Mesenchymal stem cell (in vitro differentiated cells and primary cell): ENCODE data around the gene MYCBPAP.
A peak's percentile ranks its signal among the peaks of the same experiment; 100 is the strongest.

Experiments used
- DNase-seq: peaks from one replicate; pipeline ENCODE4 v3.0.0-alpha.2; 2013
- H2AFZ ChIP-seq: one replicate; pipeline ENCODE4 v1.6.1; 2013; ENCODE audit warnings: low read depth, mild to moderate bottlenecking, control low read depth, inconsistent platforms, low read length, moderate library complexity
- H2AK5ac ChIP-seq: 2 replicates; pipeline ENCODE4 v1.6.1; 2013; ENCODE audit warnings: low read length, moderate library complexity, mild to moderate bottlenecking, inconsistent platforms; ENCODE audit not compliant: severe bottlenecking
- H2BK120ac ChIP-seq: one replicate; pipeline ENCODE4 v1.6.1; 2013; ENCODE audit warnings: low read depth, mild to moderate bottlenecking, inconsistent platforms, low read length, moderate library complexity
- H2BK12ac ChIP-seq, 2 experiments: one replicate each; pipeline ENCODE4 v1.6.1; 2013; ENCODE audit warnings: inconsistent platforms in 2 of 2, low read length in 2 of 2, mild to moderate bottlenecking in 2 of 2, moderate library complexity in 2 of 2, control low read depth in 1 of 2
- H2BK15ac ChIP-seq: one replicate; pipeline ENCODE4 v1.6.1; 2013; ENCODE audit warnings: mild to moderate bottlenecking, low read depth, inconsistent platforms; ENCODE audit not compliant: poor library complexity, severe bottlenecking
- H2BK5ac ChIP-seq: 2 replicates; pipeline ENCODE4 v1.6.1; 2013; ENCODE audit warnings: low read depth, mild to moderate bottlenecking, low read length, control low read depth, inconsistent platforms; ENCODE audit not compliant: poor library complexity, severe bottlenecking
- H3K14ac ChIP-seq, 2 experiments: one replicate each; pipeline ENCODE4 v1.6.1; 2013; ENCODE audit warnings: inconsistent platforms in 2 of 2, low read length in 2 of 2, control low read depth in 1 of 2, mild to moderate bottlenecking in 1 of 2, moderate library complexity in 1 of 2
- H3K18ac ChIP-seq, 2 experiments: one replicate each; pipeline ENCODE4 v1.6.1; 2013; ENCODE audit warnings: inconsistent platforms in 2 of 2, low read length in 2 of 2, control low read depth in 1 of 2, low read depth in 1 of 2, mild to moderate bottlenecking in 1 of 2
- H3K23ac ChIP-seq, 2 experiments: one replicate each; pipeline ENCODE4 v1.6.1; 2013; ENCODE audit warnings: inconsistent platforms in 2 of 2, low read length in 2 of 2, mild to moderate bottlenecking in 2 of 2, moderate library complexity in 2 of 2, control low read depth in 1 of 2
- H3K27ac ChIP-seq: 2 replicates; pipeline ENCODE4 v1.5.1; 2013; ENCODE audit warnings: mild to moderate bottlenecking, moderate library complexity, low read length, control low read depth, inconsistent platforms; ENCODE audit not compliant: poor library complexity, severe bottlenecking
- H3K27me3 ChIP-seq, 2 experiments: 2 replicates each; pipeline versions ENCODE4 v1.6.1 to v1.7.0; 2013; ENCODE audit warnings: low read length in 2 of 2, mild to moderate bottlenecking in 2 of 2, moderate library complexity in 2 of 2, control low read depth in 1 of 2, inconsistent platforms in 1 of 2; ENCODE audit not compliant: control insufficient read depth in 1 of 2, insufficient read depth in 1 of 2
- H3K36me3 ChIP-seq, 2 experiments: 2 replicates each; pipeline versions ENCODE4 v1.6.1 to v1.7.0; 2013; ENCODE audit warnings: low read length in 2 of 2, control low read depth in 1 of 2, inconsistent platforms in 1 of 2, low read depth in 1 of 2, mild to moderate bottlenecking in 1 of 2; ENCODE audit not compliant: insufficient read depth in 2 of 2, control insufficient read depth in 1 of 2
- H3K4ac ChIP-seq, 2 experiments: one replicate each; pipeline ENCODE4 v1.6.1; 2013; ENCODE audit warnings: inconsistent platforms in 2 of 2, low read length in 2 of 2, mild to moderate bottlenecking in 2 of 2, moderate library complexity in 2 of 2, control low read depth in 1 of 2, low read depth in 1 of 2
- H3K4me1 ChIP-seq: 2 replicates; pipeline ENCODE4 v1.6.1; 2013; ENCODE audit warnings: low read depth, low read length, control low read depth; ENCODE audit not compliant: control insufficient read depth, insufficient read depth
- H3K4me2 ChIP-seq: 2 replicates; pipeline ENCODE4 v1.6.1; 2013; ENCODE audit warnings: low read length, mild to moderate bottlenecking, inconsistent platforms; ENCODE audit not compliant: poor library complexity, severe bottlenecking
- H3K4me3 ChIP-seq, 2 experiments: 2 replicates each; pipeline versions ENCODE4 v1.5.1 to v1.7.0; 2013; ENCODE audit warnings: low read length in 2 of 2, mild to moderate bottlenecking in 2 of 2, control low read depth in 1 of 2, low read depth in 1 of 2; ENCODE audit not compliant: insufficient read depth in 1 of 2
- H3K79me1 ChIP-seq: replicated peaks from 2 replicates; pipeline ENCODE4 v1.6.1; 2013; ENCODE audit warnings: mild to moderate bottlenecking, control low read depth, low read length, inconsistent platforms; ENCODE audit not compliant: poor library complexity, severe bottlenecking
- H3K9ac ChIP-seq: 2 replicates; pipeline ENCODE4 v1.7.0; 2013; ENCODE audit warnings: mild to moderate bottlenecking, low read length, moderate library complexity
- H3K9me3 ChIP-seq: 2 replicates; pipeline ENCODE4 v1.7.0; 2013; ENCODE audit warnings: mild to moderate bottlenecking, low read length; ENCODE audit not compliant: control insufficient read depth
- H4K8ac ChIP-seq: one replicate; pipeline ENCODE4 v1.6.1; 2013; ENCODE audit warnings: inconsistent platforms, mild to moderate bottlenecking, low read length, moderate library complexity
- H4K91ac ChIP-seq: one replicate; pipeline ENCODE4 v1.6.1; 2013; ENCODE audit warnings: mild to moderate bottlenecking, low read length, inconsistent platforms
- WGBS: methylation state at CpG from one replicate; pipeline ENCODE4 v1.1.7; 2013; ENCODE audit warnings: mixed read lengths; 5-methylcytosine and 5-hydroxymethylcytosine counted together

The MYCBPAP gene

DNA sequence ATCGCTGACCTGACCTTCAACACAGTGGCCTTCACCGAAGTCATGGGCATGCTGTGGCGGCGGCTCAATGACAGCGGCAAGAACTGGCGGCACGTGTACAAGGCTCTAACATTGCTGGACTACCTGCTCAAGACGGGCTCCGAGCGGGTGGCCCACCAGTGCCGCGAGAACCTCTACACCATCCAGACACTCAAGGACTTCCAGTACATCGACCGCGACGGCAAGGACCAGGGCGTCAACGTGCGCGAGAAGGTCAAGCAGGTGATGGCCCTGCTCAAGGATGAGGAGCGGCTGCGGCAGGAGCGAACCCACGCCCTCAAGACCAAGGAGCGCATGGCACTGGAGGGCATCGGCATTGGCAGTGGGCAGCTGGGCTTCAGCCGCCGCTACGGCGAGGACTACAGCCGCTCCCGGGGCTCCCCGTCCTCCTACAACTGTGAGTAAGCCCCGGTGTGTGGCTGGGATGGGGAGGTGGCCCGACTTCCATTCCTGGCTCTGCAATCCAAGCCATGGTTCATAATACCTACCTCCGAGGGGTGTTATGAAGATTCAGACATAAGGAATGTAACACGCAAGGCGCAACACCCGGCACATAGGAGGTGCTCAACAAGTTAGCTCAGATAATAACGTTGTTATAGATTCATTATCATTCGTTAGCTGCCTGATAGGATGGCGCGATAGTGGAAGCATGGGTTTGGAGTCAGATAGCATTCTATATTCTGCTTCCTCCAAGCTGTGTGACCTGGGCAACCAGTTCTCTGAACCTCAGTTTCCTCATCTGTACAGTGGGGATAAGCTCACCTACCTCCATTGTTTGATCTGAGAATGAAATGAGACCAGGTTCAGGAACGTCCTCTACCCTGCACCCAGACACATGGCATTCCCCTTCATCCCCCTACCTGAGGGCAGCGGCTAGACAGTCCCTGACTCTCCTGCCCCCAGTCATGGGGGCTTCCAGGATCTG is 28.7 kb downstream of the MYCBPAP start:
- Histone ChIP-seq H3K4me1 (peaks cover 40% of the 10 kb centered on the region), H3K14ac (no peak overlapping the region), H2BK15ac (no peak overlapping the region), H3K27ac (no peak overlapping the region), H4K91ac (no peak overlapping the region), H3K18ac (no peak overlapping the region), H3K4ac (no peak overlapping the region), H3K79me1 (no peaks in the 10 kb centered on the region), H2AK5ac (no peak overlapping the region), H3K23ac (no peak overlapping the region), H4K8ac (no peak overlapping the region), H3K36me3 (peaks cover 0 to 3% of the 10 kb centered on the region in 2 experiments), H2BK5ac (no peak overlapping the region), H3K9ac (no peak overlapping the region), H3K4me2 (no peak overlapping the region), H3K4me3 (no peak overlapping the region), H2AFZ (no peak overlapping the region), H2BK120ac (no peak overlapping the region), H3K9me3 (no peaks in the 10 kb centered on the region), H2BK12ac (no peak overlapping the region), H3K27me3 (peaks cover 19 to 39% of the 10 kb centered on the region in 2 experiments)
- 96% methylated on average over 45 of the region's 45 CpGs for WGBS
- DNase-seq, result no peak

DNA sequence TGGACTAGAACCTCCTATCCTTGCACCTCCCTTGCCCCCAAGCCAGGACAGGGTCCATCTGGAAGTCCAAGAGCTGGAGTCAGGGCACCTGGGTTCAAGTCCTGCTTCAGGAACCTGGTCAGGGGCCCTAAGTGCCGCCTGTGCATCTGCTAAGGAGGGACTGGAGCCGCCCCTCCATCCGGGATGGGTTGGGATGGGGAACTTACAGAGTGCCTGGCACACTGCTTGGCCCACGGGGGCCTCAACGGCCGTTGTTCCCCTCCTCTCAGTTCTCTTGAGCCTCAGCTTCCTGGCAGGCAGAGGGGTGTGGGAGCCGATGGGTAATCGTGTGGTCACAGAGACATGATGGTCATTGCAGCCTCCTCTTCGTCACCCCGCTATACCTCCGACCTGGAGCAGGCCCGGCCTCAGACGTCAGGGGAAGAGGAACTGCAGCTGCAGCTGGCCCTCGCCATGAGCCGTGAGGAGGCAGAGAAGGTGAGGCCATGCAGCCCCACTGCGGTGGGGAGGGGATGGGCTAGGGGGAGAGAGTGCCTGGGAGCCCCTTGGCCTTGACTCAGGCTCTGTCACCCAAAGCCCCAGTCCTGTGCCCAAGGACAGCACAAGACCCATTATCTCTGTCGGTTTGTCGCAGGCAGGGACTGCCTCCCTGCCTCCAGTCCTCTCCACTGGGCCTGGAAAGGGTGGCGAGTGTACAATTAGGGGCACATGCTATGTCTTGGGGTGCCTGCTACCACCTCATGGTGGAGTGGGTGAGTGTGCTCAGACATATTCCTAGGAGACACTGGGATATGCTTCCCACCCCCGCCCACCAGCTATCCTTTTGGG is 29.7 kb downstream of the MYCBPAP start:
- H3K27ac ChIP-seq, result no peak overlapping the region
- no peak for DNase-seq
- H3K23ac ChIP-seq, result no peak overlapping the region
- 88% methylated on average over 20 of the region's 20 CpGs for WGBS
- H3K79me1 ChIP-seq, result no peaks in the 10 kb centered on the region
- H3K4me3 ChIP-seq, result no peak overlapping the region
- H2BK15ac ChIP-seq, result peak overlapping the region; percentile 83
- peaks cover 10 to 30% of the 10 kb centered on the region in 2 experiments for H3K27me3 ChIP-seq
- H3K4ac ChIP-seq, result no peak overlapping the region
- peak overlapping the region; percentile 37 for H4K91ac ChIP-seq
- H3K14ac ChIP-seq, result no peak overlapping the region
- H3K4me1 ChIP-seq, result peaks cover 37% of the 10 kb centered on the region
- no peak overlapping the region for H2AK5ac ChIP-seq
- peaks cover 0 to 3% of the 10 kb centered on the region in 2 experiments for H3K36me3 ChIP-seq
- no peak overlapping the region for H2BK120ac ChIP-seq
- no peak overlapping the region for H3K4me2 ChIP-seq
- peak overlapping the region in 1 of 2 experiments; percentile 57 for H2BK12ac ChIP-seq
- peak overlapping the region; percentile 71 for H4K8ac ChIP-seq
- H3K9ac ChIP-seq, result no peak overlapping the region
- peak overlapping the region in 1 of 2 experiments; percentile 16 for H3K18ac ChIP-seq
- H2AFZ ChIP-seq, result no peak overlapping the region
- no peak overlapping the region for H2BK5ac ChIP-seq
- no peaks in the 10 kb centered on the region for H3K9me3 ChIP-seq

DNA sequence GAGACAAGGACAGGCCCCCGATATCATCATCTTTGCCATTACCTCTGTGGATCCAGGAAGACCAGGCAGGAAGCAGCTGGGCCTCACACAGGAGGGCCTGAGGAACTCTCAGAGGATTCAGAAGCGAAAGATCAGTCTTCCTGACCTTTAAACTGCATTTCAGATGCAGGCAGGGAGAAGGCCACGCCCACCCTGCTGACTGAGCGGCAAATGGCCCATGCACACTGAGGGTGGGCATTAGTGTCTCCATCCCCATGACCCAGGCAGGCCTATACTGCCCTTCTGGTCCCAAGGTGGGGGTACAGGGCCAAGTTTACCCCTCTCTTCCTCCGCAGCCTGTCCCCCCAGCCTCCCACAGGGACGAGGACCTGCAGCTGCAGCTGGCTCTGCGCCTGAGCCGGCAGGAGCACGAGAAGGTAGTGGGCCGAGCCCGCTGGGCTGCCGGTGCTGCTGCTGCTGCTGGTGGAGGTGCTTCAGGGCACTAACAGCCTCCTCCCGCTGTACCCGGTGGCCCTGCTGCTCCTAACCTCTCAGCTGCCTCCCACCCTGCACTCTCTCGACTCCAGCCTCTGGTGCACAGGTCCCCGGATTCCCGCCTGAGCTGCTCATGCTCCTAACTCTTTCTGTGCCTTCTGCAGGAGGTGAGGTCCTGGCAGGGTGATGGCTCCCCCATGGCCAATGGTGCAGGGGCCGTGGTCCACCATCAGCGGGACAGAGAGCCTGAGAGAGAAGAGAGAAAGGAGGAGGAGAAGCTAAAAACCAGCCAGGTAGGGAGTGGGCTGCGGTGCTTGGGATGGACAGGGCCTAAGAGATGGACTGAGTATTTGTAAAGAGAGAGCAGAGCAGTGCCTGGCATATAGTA is 30.5 kb downstream of the MYCBPAP start:
- Histone ChIP-seq H3K4me3 (no peak overlapping the region), H3K23ac (no peak overlapping the region), H3K4me2 (no peak overlapping the region), H3K18ac (no peak overlapping the region), H3K27me3 (peaks cover 1 to 21% of the 10 kb centered on the region in 2 experiments), H2AFZ (no peak overlapping the region), H3K36me3 (peaks cover 0 to 3% of the 10 kb centered on the region in 2 experiments), H3K79me1 (no peaks in the 10 kb centered on the region), H2AK5ac (no peak overlapping the region), H2BK12ac (peak overlapping the region in 1 of 2 experiments; percentile 57), H2BK5ac (no peak overlapping the region), H3K14ac (peak overlapping the region in 1 of 2 experiments; percentile 37), H3K9me3 (no peaks in the 10 kb centered on the region), H2BK120ac (no peak overlapping the region), H3K9ac (no peak overlapping the region), H3K27ac (no peak overlapping the region), H4K8ac (no peak overlapping the region), H4K91ac (no peak overlapping the region), H2BK15ac (no peak overlapping the region), H3K4ac (no peak overlapping the region), H3K4me1 (peaks cover 29% of the 10 kb centered on the region)
- 79% methylated on average over 20 of the region's 20 CpGs for WGBS
- no peak for DNase-seq
